Spleen (tissue), 7 donors: ENCODE data around the gene PXYLP1.

Source experiments
- CTCF ChIP-seq, 11 experiments: fragments of 200-600 bp in 7 of 11; fragments of 450-650 bp in 4 of 11; sonication (generic) in 4 of 11; IDR thresholded peaks in 8 of 11; conservative IDR thresholded peaks in 3 of 11; 1 replicate in 7 of 11; 2 replicates in 4 of 11; pipeline versions ENCODE4 v1.4.0 to v1.8.0; 2016 to 2021; ENCODE audit warnings: antibody characterized with exemption in 11 of 11, inconsistent platforms in 4 of 11, mild to moderate bottlenecking in 1 of 11
- POLR2AphosphoS5 ChIP-seq, 3 donors: sonication (generic); formaldehyde crosslinking; IDR thresholded peaks; one replicate each; pipeline ENCODE4 v1.5.1; 2017; ENCODE audit warnings: antibody characterized with exemption in 3 of 3
- donor health status: DM: no; HTN: no; CAD: no; lungs with moderate emphysema.
- donor health status: DM: no; HTN: no; CAD: no.
- donor health status: DM: no; HTN: no; CAD: no.

- TF ChIP-seq POLR2AphosphoS5 (IDR thresholded peaks at IDR 0.05): no peak
- TF ChIP-seq CTCF (IDR thresholded peaks at IDR 0.05 in 8 of 11, conservative IDR thresholded peaks at IDR 0.05 in 3 of 11): no peak
These were observed 18.7 kb downstream of the PXYLP1 start for GRCh38 chr3:141250342-141250741.
